GM23338 (cell line): ENCODE results near the gene POU3F4. TPM values are rescaled to one million over a fixed set of nuclear protein-coding genes. Genes with fewer than 3 reads are reported as not detected.
A peak's percentile ranks its signal among the peaks of the same experiment; 100 is the strongest.

Experiments used
- ATAC-seq: fragments of 200-7000 bp; cut with Tn5 transposase; 3 replicates; pipeline ENCODE4 v1.9.1; 2020
- DNase-seq: peaks from one replicate; pipeline ENCODE4 v3.0.0-alpha.2; 2015; ENCODE audit warnings: low spot score
- H2AFZ ChIP-seq: fragments of 200-600 bp; sonication (generic); 2 replicates; pipeline ENCODE4 v1.8.0; 2016; ENCODE audit warnings: antibody characterized with exemption, mild to moderate bottlenecking, moderate library complexity
- H3F3A ChIP-seq: fragments of 200-600 bp; sonication (generic); replicated peaks from 2 replicates; pipeline ENCODE4 v1.8.0; 2017; ENCODE audit warnings: antibody characterized with exemption, mixed run types, low read depth
- H3K27ac ChIP-seq: fragments of 200-600 bp; sonication (generic); 2 replicates; pipeline ENCODE4 v1.6.1; 2016; ENCODE audit warnings: low read depth
- H3K27me3 ChIP-seq: fragments of 200-600 bp; sonication (generic); 2 replicates; pipeline ENCODE4 v1.8.0; 2016; ENCODE audit warnings: mild to moderate bottlenecking, mixed run types, moderate library complexity; ENCODE audit not compliant: insufficient read depth
- H3K36me3 ChIP-seq: fragments of 200-600 bp; sonication (generic); 2 replicates; pipeline ENCODE4 v1.8.0; 2016; ENCODE audit warnings: mild to moderate bottlenecking; ENCODE audit not compliant: insufficient read depth
- H3K4me1 ChIP-seq: fragments of 200-600 bp; sonication (generic); 2 replicates; pipeline ENCODE4 v1.8.0; 2016; ENCODE audit warnings: mild to moderate bottlenecking, moderate library complexity; ENCODE audit not compliant: insufficient read depth
- H3K4me2 ChIP-seq: fragments of 200-600 bp; sonication (generic); 2 replicates; pipeline ENCODE4 v1.7.1; 2017; ENCODE audit warnings: mixed run types
- H3K4me3 ChIP-seq: fragments of 200-600 bp; sonication (generic); 2 replicates; pipeline ENCODE4 v1.6.1; 2016; ENCODE audit warnings: mixed run types
- H3K79me2 ChIP-seq: fragments of 200-600 bp; sonication (generic); replicated peaks from 2 replicates; pipeline ENCODE4 v1.8.0; 2017; ENCODE audit warnings: mild to moderate bottlenecking; ENCODE audit not compliant: insufficient read depth
- H3K9me2 ChIP-seq: fragments of 200-600 bp; sonication (generic); 2 replicates; pipeline ENCODE4 v1.8.0; 2017; ENCODE audit not compliant: insufficient read depth
- H4K20me1 ChIP-seq: fragments of 200-600 bp; sonication (generic); replicated peaks from 2 replicates; pipeline ENCODE4 v1.8.0; 2017; ENCODE audit warnings: mild to moderate bottlenecking; ENCODE audit not compliant: insufficient read depth
- H3K27ac Mint-ChIP-seq: 2 replicates; pipeline ENCODE4 v1.8.0; 2020; ENCODE audit warnings: inconsistent platforms, mild to moderate bottlenecking, moderate library complexity, mixed read lengths
- H3K27me3 Mint-ChIP-seq: 3 replicates; pipeline ENCODE4 v1.8.0; 2022; ENCODE audit warnings: low read depth, mild to moderate bottlenecking, moderate library complexity, mixed read lengths, inconsistent platforms; ENCODE audit not compliant: insufficient read depth, poor library complexity
- H3K36me3 Mint-ChIP-seq: 3 replicates; pipeline ENCODE4 v1.8.0; 2021; ENCODE audit warnings: low read depth, mild to moderate bottlenecking, inconsistent platforms, moderate library complexity, mixed read lengths
- H3K4me1 Mint-ChIP-seq: 3 replicates; pipeline ENCODE4 v1.8.0; 2020; ENCODE audit warnings: mild to moderate bottlenecking, inconsistent platforms, mixed read lengths
- H3K4me3 Mint-ChIP-seq: 3 replicates; pipeline ENCODE4 v1.8.0; 2021; ENCODE audit warnings: moderate library complexity, mild to moderate bottlenecking, inconsistent platforms, mixed read lengths
- H3K9me3 Mint-ChIP-seq: 3 replicates; pipeline ENCODE4 v1.8.0; 2020; ENCODE audit warnings: moderate library complexity, mild to moderate bottlenecking, inconsistent platforms, mixed read lengths
- CREB1 ChIP-seq: fragments of 250-450 bp; sonication (Bioruptor Pico); IDR thresholded peaks from 2 replicates; pipeline ENCODE4 v1.5.0; 2020; ENCODE audit warnings: low read depth, mild to moderate bottlenecking, moderate library complexity
- CTCF ChIP-seq, 2 experiments: fragments of 200-600 bp in 1 of 2; sonication (generic) in 1 of 2; conservative IDR thresholded peaks; 2 replicates each; pipeline versions ENCODE4 v1.5.1 to v1.6.1; 2016 to 2017; ENCODE audit warnings: antibody characterized with exemption in 2 of 2, low read depth in 2 of 2, mild to moderate bottlenecking in 2 of 2, moderate library complexity in 1 of 2
- ETS1 ChIP-seq: IDR thresholded peaks from 2 replicates; pipeline ENCODE4 v1.6.1; 2016; ENCODE audit warnings: antibody characterized with exemption
- EZH2 ChIP-seq: fragments of 200-600 bp; sonication (generic); IDR thresholded peaks from one replicate; pipeline ENCODE4 v1.8.0; 2017; ENCODE audit warnings: antibody characterized with exemption, mild to moderate bottlenecking, low read depth; ENCODE audit not compliant: unreplicated experiment
- EZH2phosphoT487 ChIP-seq: fragments of 200-600 bp; sonication (generic); IDR thresholded peaks from one replicate; pipeline ENCODE4 v1.8.1; 2018; ENCODE audit warnings: antibody characterized with exemption; ENCODE audit not compliant: unreplicated experiment
- POLR2AphosphoS5 ChIP-seq: IDR thresholded peaks from 2 replicates; pipeline ENCODE4 v1.6.1; 2016; ENCODE audit warnings: antibody characterized with exemption, low read depth
- REST ChIP-seq: IDR thresholded peaks from one replicate; pipeline ENCODE4 v1.6.1; 2018; ENCODE audit warnings: antibody characterized with exemption; ENCODE audit not compliant: unreplicated experiment
- ZNF114 ChIP-seq: fragments of 250-450 bp; sonication (Bioruptor Pico); IDR thresholded peaks from 2 replicates; pipeline ENCODE4 v1.5.0; 2020; ENCODE audit warnings: mild to moderate bottlenecking, moderate library complexity
- ZNF331 ChIP-seq: fragments of 250-450 bp; sonication (Bioruptor Pico); IDR thresholded peaks from 2 replicates; pipeline ENCODE4 v1.5.0; 2020; ENCODE audit warnings: low read depth, mild to moderate bottlenecking, moderate library complexity
- polyA plus RNA-seq: library from polyadenylated mRNA; unstranded; fragments of >200 nt; fragmentation: Nextera tagmentation; extraction: Ambion mirVana; gene quantifications from 2 replicates; pipeline ENCODE4 v1.2.1, GENCODE V29; 2016
- total RNA-seq: library from RNA; depleted of rRNA; stranded (reverse); fragments of >200 nt; shearing (Covaris generic); gene quantifications from 2 replicates; pipeline ENCODE4 v1.2.3, GENCODE V29; 2014

The POU3F4 gene
- total and polyA plus RNA-seq, 2 experiments from 2014 or later: 1.1 to 1.5 TPM

- DNase-seq (peak; percentile 25), ATAC-seq (peak; percentile 55)
- H3K79me2 ChIP-seq: no peaks in the 10 kb centered on the region
- Mint-ChIP-seq H3K36me3 (no peaks in the 10 kb centered on the region; the same call in 2 of the 3 replicates), H3K27me3 (no peaks in the 10 kb centered on the region), H3K4me3 (no peak overlapping the region), H3K27ac (no peak overlapping the region), H3K9me3 (peaks cover 1% of the 10 kb centered on the region), H3K4me1 (no peaks in the 10 kb centered on the region)
- H3K4me3 ChIP-seq: no peak overlapping the region
- H3K9me2 ChIP-seq: no peaks in the 10 kb centered on the region
- no peaks in the 10 kb centered on the region for H3F3A ChIP-seq
- no peaks in the 10 kb centered on the region for H3K4me1 ChIP-seq
- peak; percentile 39 to 52 for TF ChIP-seq CTCF (conservative IDR thresholded peaks at IDR 0.05; ENCODE audit: low read depth in 2 of 2)
- TF ChIP-seq EZH2phosphoT487: no peak
- H3K4me2 ChIP-seq: no peak overlapping the region
- no peaks in the 10 kb centered on the region for H3K36me3 ChIP-seq
- H3K27ac ChIP-seq: no peak overlapping the region
- no peaks in the 10 kb centered on the region for H3K27me3 ChIP-seq
- no peak overlapping the region for H2AFZ ChIP-seq
- no peaks in the 10 kb centered on the region for H4K20me1 ChIP-seq
Observed at GRCh38 chrX:83469551-83469950, 38.5 kb upstream of the POU3F4 start.

GRCh38 chrX:83495898-83496297 lies 12.2 kb upstream of the POU3F4 start:
- H3K36me3 Mint-ChIP-seq: no peaks in the 10 kb centered on the region
- Histone ChIP-seq H3K9me2 (no peaks in the 10 kb centered on the region), H4K20me1 (no peaks in the 10 kb centered on the region), H3K79me2 (no peaks in the 10 kb centered on the region), H3F3A (no peaks in the 10 kb centered on the region), H3K4me3 (no peak overlapping the region), H3K27me3 (no peaks in the 10 kb centered on the region), H3K27ac (no peak overlapping the region), H3K4me2 (no peak overlapping the region), H3K4me1 (no peaks in the 10 kb centered on the region), H3K36me3 (no peaks in the 10 kb centered on the region), H2AFZ (no peak overlapping the region)
- H3K4me3 Mint-ChIP-seq: no peak overlapping the region
- DNase-seq (no peak), ATAC-seq (no peak)
- H3K9me3 Mint-ChIP-seq: no peaks in the 10 kb centered on the region
- H3K4me1 Mint-ChIP-seq: peaks cover 10% of the 10 kb centered on the region; the same call in 2 of the 3 replicates
- H3K27me3 Mint-ChIP-seq: no peaks in the 10 kb centered on the region
- H3K27ac Mint-ChIP-seq: no peak overlapping the region
- TF ChIP-seq ZNF114 (CRISPR knock-in tag): no peak
- no peak for TF ChIP-seq CTCF (conservative IDR thresholded peaks at IDR 0.05; ENCODE audit: low read depth in 2 of 2)
- no peak for TF ChIP-seq ZNF331
- TF ChIP-seq POLR2AphosphoS5: no peak
- TF ChIP-seq CREB1 (CRISPR knock-in tag): no peak
- TF ChIP-seq ETS1: no peak
- no peak for TF ChIP-seq EZH2
- no peak for TF ChIP-seq REST
